ENCODE measurements around the gene BLOC1S4.
"Not testable (repeated sequence)": the region's sequence is repeated elsewhere in the genome, so short reads cannot be mapped to it uniquely, and the experiment has no call there.

Gene BLOC1S4

GRCh38 chr4:6718932-6719610 lies 3.1 kb downstream of the BLOC1S4 start:
- DNase-seq (ENCODE audit: low spot score): no peak

GRCh38 chr4:6719611-6720179 lies 3.7 kb downstream of the BLOC1S4 start:
- no peak for DNase-seq (ENCODE audit: low spot score)

GRCh38 chr4:6720202-6720699 lies 4.3 kb downstream of the BLOC1S4 start:
- peak; percentile 69 for DNase-seq (ENCODE audit: low spot score)

DNA sequence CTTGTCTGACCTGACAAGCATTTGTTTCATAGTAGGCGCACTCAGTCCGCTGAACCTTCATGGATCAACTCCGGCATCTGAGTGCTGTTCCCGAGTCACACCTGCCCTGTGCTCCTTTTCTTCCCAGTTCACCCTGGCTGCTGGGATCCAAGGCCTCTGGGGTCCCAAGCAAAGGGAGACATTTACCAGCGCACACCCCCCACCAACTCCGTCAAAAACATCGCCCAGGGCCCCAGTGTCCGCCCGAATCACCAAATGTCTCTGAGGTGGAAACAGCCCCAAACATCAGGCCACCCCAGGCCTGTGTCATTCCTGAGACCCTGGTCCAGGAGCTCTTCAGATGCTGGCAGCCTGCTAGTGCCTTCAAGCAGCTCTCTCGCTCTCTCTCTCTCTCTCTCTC lies 5.1 kb downstream of the BLOC1S4 start:
- no peak for DNase-seq (ENCODE audit: low spot score)

DNA sequence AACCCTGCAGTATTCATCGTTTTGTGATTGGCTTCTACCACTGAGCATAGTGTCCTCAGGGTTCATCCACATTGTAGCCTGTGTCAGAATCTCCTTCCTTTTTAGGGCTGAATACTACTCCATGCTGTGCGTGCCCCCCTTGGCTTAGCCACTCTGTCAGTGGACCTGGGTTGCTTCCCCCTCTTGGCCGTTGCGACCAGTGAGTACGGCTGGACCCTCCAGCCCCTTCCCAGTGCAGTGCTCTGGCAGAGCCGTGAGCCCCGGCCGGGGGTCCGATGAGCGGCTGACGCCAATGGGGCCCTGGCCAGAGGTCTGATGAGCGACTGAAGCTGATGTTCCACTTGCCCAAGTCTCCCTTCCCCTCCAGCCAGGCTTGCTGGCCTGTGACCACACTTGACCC lies 6.9 kb downstream of the BLOC1S4 start:
- no peak for DNase-seq (ENCODE audit: low spot score)

DNA sequence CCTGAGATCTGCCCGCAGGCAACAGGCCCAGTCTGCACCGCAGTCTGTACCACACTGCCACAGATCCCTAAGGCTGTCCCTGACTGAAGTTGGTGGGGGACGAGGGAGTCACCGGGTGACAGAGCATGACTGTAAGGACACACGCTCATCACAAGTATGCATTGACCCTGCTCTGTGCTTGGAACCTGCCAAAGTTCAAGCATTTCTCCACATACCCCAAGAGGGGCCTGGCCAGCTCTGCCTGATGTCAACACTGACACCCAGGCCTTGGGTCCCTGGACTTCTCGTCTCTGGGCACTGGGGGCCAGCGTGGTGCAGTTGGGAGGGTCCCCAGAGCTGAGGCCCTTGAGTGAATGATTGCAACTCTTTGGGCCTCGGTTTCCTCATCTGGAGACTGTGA lies 7.9 kb downstream of the BLOC1S4 start:
- DNase-seq (ENCODE audit: low spot score): no peak

GRCh38 chr4:6724421-6725111 lies 8.6 kb downstream of the BLOC1S4 start:
- DNase-seq (ENCODE audit: low spot score): no peak

GRCh38 chr4:6725427-6725961 lies 9.5 kb downstream of the BLOC1S4 start:
- DNase-seq (ENCODE audit: low spot score): not testable (repeated sequence)

GRCh38 chr4:6727081-6727942 lies 11.3 kb downstream of the BLOC1S4 start:
- DNase-seq (ENCODE audit: low spot score): no peak

GRCh38 chr4:6727943-6728250 lies 11.9 kb downstream of the BLOC1S4 start:
- DNase-seq (ENCODE audit: low spot score): no peak

GRCh38 chr4:6728320-6729029 lies 12.5 kb downstream of the BLOC1S4 start:
- no peak for DNase-seq (ENCODE audit: low spot score)

- DNase-seq (ENCODE audit: low spot score): no peak
These were observed 14.8 kb downstream of the BLOC1S4 start for GRCh38 chr4:6730603-6731317.

GRCh38 chr4:6731318-6731675 lies 15.3 kb downstream of the BLOC1S4 start:
- DNase-seq (ENCODE audit: low spot score): no peak

GRCh38 chr4:6731780-6732179 lies 15.8 kb downstream of the BLOC1S4 start:
- no peak for DNase-seq (ENCODE audit: low spot score)

- peak; percentile 71 for DNase-seq (ENCODE audit: low spot score)
These were observed 16.7 kb downstream of the BLOC1S4 start for GRCh38 chr4:6732441-6733357.

DNA sequence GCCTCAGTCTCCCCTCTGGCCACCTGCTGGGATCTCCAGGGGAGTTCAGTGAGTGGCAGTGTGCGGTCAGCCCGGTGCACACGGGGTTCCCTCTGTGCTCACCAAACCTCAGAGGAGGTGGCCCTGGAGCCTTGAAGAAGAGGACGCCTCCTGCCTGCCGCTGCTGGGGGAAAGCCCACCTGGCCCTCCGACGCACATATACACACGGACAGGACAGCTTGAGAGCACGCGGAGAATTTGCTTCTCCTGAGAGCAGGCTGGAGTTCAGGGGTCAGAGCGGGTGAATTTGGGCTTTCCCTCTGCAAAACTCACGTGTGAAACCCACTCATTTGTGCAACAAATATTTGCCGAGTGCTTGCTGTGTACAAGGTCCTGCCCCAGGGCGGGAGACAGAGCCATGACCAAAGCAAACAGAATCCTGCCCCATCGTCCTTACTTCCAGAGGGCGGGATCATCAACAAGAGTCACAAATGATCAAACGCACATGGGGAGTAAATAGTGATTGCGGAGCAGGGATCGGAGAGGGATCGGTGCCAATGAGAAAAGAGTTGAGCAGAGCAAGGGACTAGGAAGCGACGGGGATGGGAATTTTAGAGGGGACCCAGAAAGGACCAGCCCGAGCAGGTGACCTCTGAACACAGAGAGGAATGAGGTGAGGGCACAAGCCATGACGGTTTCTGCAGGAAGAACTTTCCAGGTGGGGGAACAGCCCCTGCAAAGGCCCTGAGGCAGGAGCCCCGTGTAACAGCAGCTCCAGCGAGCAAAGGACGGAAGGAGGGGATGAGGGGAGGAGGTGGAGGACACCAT lies 17.6 kb downstream of the BLOC1S4 start:
- DNase-seq (ENCODE audit: low spot score): no peak

DNA sequence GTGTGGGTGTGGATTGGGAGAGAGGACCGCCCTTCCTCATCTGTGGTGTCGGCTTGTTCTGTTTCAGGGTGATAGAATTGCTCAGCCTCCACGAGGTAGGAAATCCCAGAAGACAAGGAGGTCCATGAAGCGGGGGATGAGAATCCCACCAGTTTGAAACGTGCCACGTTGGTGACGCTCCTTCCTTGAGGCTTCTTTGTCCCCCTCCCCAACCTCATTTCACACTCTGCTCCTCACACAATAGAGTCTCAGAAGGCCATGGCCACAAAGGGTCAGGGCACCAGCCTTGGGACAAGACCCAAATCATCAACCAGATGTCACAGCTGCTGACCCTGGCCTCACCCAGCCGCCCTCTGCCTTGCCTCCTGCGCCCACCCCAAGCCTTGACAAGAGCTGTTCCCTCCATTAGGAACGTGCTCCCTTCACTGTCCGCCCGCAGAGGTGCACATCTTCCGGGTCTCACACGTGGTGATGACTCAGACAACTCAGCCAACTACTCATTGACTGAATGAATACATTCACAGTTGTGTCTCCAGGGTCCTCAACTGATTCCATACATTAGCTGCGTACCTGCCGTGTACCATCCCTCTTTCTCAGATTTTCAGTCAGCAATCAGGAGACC lies 18.3 kb downstream of the BLOC1S4 start:
- no peak for DNase-seq (ENCODE audit: low spot score)

DNA sequence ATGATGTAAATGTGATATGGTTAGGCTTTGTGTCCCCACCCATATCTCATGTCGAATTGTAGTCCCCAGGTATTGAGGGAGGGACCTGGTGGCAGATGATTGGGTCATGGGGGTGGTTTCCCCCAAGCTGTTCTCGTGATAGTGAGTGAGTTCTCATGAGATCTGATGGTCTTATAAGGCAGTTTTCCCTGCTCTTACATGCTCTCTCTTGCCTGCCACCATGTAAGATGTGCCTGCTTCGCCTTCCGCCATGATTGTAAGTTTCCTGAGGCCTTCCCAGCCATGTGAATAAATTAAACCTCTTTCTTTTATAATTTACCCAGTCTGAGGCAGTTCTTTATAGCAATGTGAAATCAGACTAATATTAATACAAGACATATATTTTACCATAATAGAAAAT lies 23.9 kb downstream of the BLOC1S4 start:
- no peak for DNase-seq (ENCODE audit: low spot score)

DNA sequence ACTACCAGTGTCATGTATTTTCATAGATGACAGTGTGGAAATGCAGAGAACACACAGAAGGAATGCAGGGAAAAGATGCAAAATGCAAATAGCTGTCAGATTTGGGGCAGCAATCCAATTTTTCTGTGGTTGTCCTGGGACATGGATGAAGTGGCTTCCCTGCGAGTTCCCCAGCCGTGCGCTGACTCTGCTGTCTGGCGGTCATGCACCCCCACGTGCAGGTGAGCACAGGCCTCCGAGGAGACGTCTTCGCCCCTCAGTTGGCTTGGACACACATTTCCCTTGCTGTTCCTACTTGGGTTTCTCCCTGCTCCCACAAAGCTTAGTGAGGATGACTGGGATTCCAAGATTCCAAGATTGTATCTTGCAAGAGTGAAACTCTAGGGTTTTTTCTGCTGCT lies 24.4 kb downstream of the BLOC1S4 start:
- DNase-seq (ENCODE audit: low spot score): no peak

All from kidney tubule cell (primary cell).